WERI-Rb-1 (cell line): ENCODE data around the gene LATS2.

Experiments
- DNase-seq: peaks from one replicate; pipeline ENCODE4 v3.0.0-alpha.2; 2020
- H3K27ac ChIP-seq: fragments of 250-450 bp; sonication (Bioruptor Pico); 2 replicates; pipeline ENCODE4 v1.5.1; 2020; ENCODE audit warnings: mild to moderate bottlenecking, moderate library complexity
- H3K27me3 ChIP-seq: fragments of 250-450 bp; sonication (Bioruptor Pico); 2 replicates; pipeline ENCODE4 v1.5.1; 2021; ENCODE audit warnings: mild to moderate bottlenecking, low read depth, moderate library complexity; ENCODE audit not compliant: insufficient read depth, severe bottlenecking
- H3K36me3 ChIP-seq: fragments of 250-450 bp; sonication (Bioruptor Pico); 2 replicates; pipeline ENCODE4 v1.5.1; 2020; ENCODE audit warnings: mild to moderate bottlenecking, moderate library complexity
- H3K4me3 ChIP-seq: 2 replicates; pipeline ENCODE4 v1.5.1; 2011; ENCODE audit warnings: low read depth, mild to moderate bottlenecking, control low read depth, low read length
- H3K9me3 ChIP-seq: fragments of 250-450 bp; sonication (Bioruptor Pico); 2 replicates; pipeline ENCODE4 v1.5.1; 2021; ENCODE audit warnings: mild to moderate bottlenecking, moderate library complexity; ENCODE audit not compliant: severe bottlenecking
- CTCF ChIP-seq: IDR thresholded peaks from 2 replicates; pipeline ENCODE4 v1.5.1; 2011; ENCODE audit warnings: low read depth, mild to moderate bottlenecking, control low read depth, inconsistent platforms, low read length

Gene LATS2

GRCh38 chr13:21061029-21061763 lies at the start of gene LATS2:
Gene LATS2, minus strand, starts transcription at chr13:21061586. Its CDS starts 15,560 bp downstream, at chr13:21046026.
- TF ChIP-seq CTCF = 0 out of 2 replicates have a peak, but pooled peaks have one; percentile 18
- Histone ChIP-seq H3K36me3 (no peaks in the 10 kb centered on the region), H3K27ac (no peak within 1 kb of the TSS), H3K4me3 (peak within 1 kb of the TSS; percentile 69), H3K9me3 (no peaks in the 10 kb centered on the region), H3K27me3 (no peaks in the 10 kb centered on the region)
- DNase-seq = peak; percentile 93

GRCh38 chr13:21109168-21109567 lies 47.8 kb upstream of the LATS2 start:
- no peak for DNase-seq
- Histone ChIP-seq H3K36me3 (no peaks in the 10 kb centered on the region), H3K4me3 (no peak overlapping the region), H3K9me3 (no peaks in the 10 kb centered on the region), H3K27me3 (no peaks in the 10 kb centered on the region), H3K27ac (no peak overlapping the region)
- no peak for TF ChIP-seq CTCF

- Histone ChIP-seq H3K4me3 (no peak overlapping the region), H3K27ac (no peak overlapping the region), H3K9me3 (no peaks in the 10 kb centered on the region), H3K36me3 (no peaks in the 10 kb centered on the region), H3K27me3 (no peaks in the 10 kb centered on the region)
- DNase-seq = no peak
- TF ChIP-seq CTCF = no peak
These were observed 44.7 kb upstream of the LATS2 start for GRCh38 chr13:21106089-21106488.

GRCh38 chr13:21104199-21105019 lies 43.0 kb upstream of the LATS2 start:
- Histone ChIP-seq H3K9me3 (no peaks in the 10 kb centered on the region), H3K27me3 (no peaks in the 10 kb centered on the region), H3K27ac (no peak overlapping the region), H3K4me3 (no peak overlapping the region), H3K36me3 (no peaks in the 10 kb centered on the region)
- TF ChIP-seq CTCF = no peak
- DNase-seq = no peak

GRCh38 chr13:21101865-21102576 lies 40.6 kb upstream of the LATS2 start:
- no peaks in the 10 kb centered on the region for H3K27me3 ChIP-seq
- H3K9me3 ChIP-seq = no peaks in the 10 kb centered on the region
- H3K4me3 ChIP-seq = no peak overlapping the region
- H3K27ac ChIP-seq = no peak overlapping the region
- H3K36me3 ChIP-seq = no peaks in the 10 kb centered on the region
- no peak for DNase-seq
- no peak for TF ChIP-seq CTCF
